ENCODE measurements around the gene OSBPL7.
A peak's percentile ranks its signal among the peaks of the same experiment; 100 is the strongest.

OSBPL7 gene

DNA sequence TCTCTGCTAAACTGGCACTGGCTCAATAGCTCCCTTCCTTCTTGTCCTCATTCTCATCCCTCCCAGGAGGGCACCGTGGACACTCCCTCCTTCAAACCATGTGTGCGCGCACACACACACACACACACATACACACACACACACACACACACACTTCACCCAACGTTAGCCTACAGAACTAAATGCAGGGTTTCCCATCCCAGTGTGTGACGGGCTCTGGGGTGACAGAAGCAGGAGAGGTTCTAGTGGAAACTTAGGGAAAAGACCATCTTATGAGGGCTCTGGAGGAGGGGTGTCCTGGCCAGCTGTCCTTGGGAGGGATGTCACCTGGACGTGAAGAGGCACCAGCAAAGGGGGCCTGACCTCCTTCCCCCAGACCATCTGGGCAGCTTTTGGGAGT lies 19.7 kb downstream of the OSBPL7 start:
- Histone ChIP-seq H3K4me1 (ENCODE audit: insufficient read depth, low read length) (no peaks in the 10 kb centered on the region), H3K9ac (ENCODE audit: low read depth, low read length) (no peak overlapping the region), H3K27ac (ENCODE audit: low read length) (no peak overlapping the region), H3K4me3 (ENCODE audit: low read length) (no peak overlapping the region), H3K27me3 (ENCODE audit: insufficient read depth, low read length) (no peaks in the 10 kb centered on the region; the same call in 1 of the 2 replicates), H3K36me3 (ENCODE audit: insufficient read depth, low read depth, low read length) (no peaks in the 10 kb centered on the region), H3K9me3 (ENCODE audit: insufficient read depth, low read depth, low read length) (no peaks in the 10 kb centered on the region)

DNA sequence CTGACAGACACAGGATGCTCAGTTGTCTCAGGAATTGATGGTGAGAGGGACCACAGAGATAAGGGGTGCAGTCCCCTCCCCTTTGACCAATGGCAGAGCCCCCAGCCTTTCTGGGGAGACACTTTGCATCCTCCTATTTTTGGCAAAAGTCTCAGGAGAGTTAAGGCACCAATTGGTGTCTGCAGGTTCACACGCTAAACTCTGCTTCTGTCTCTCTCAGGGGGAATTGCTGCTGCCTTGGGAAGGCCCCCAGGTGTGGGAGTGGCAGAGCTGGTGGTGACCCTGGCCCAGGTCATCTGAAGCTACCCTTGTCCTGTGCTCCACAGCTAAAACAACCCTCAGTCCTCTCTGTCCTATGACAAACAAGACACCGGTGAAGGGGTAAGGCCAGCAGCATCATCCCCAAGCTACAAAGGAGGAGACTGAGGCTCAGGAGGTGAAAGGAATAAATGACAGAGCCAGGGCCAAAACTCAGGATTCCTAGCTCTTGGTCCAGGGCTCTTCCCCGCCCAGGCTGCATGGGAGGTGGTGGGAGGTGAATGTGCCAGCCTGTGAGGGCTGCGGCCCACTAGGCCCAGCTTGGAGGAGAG lies 20.3 kb downstream of the OSBPL7 start:
- Histone ChIP-seq H3K4me3 (ENCODE audit: low read length) (no peak overlapping the region), H3K27me3 (ENCODE audit: insufficient read depth, low read length) (no peaks in the 10 kb centered on the region; the same call in 1 of the 2 replicates), H3K4me1 (ENCODE audit: insufficient read depth, low read length) (no peaks in the 10 kb centered on the region), H3K9me3 (ENCODE audit: insufficient read depth, low read depth, low read length) (no peaks in the 10 kb centered on the region), H3K36me3 (ENCODE audit: insufficient read depth, low read depth, low read length) (no peaks in the 10 kb centered on the region), H3K27ac (ENCODE audit: low read length) (no peak overlapping the region), H3K9ac (ENCODE audit: low read depth, low read length) (no peak overlapping the region)

DNA sequence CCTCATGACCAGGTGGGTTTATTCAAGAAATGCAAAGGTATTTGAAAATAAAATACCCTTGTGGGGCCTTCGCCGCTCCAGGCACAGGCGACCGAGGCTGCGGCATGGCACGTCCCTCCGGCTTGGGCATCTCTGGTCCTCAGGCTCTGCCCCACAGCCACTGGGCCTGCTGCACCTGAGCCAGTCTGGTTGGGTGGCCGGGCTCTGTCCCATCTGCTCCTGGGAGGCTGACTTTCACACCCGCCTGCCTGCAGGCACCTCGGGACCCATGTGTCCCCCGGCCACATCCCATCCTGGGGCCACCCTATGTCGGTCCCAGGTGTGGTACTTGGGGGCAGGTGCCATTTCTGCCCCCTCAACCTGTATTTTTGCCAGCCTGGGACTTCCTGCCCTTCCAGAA lies 20.9 kb downstream of the OSBPL7 start:
- Histone ChIP-seq H3K36me3 (ENCODE audit: insufficient read depth, low read depth, low read length) (no peaks in the 10 kb centered on the region), H3K4me1 (ENCODE audit: insufficient read depth, low read length) (no peaks in the 10 kb centered on the region), H3K27me3 (ENCODE audit: insufficient read depth, low read length) (peaks cover under 1% of the 10 kb centered on the region; the same call in 1 of the 2 replicates), H3K9ac (ENCODE audit: low read depth, low read length) (no peak overlapping the region), H3K4me3 (ENCODE audit: low read length) (no peak overlapping the region), H3K27ac (ENCODE audit: low read length) (no peak overlapping the region), H3K9me3 (ENCODE audit: insufficient read depth, low read depth, low read length) (no peaks in the 10 kb centered on the region)

DNA sequence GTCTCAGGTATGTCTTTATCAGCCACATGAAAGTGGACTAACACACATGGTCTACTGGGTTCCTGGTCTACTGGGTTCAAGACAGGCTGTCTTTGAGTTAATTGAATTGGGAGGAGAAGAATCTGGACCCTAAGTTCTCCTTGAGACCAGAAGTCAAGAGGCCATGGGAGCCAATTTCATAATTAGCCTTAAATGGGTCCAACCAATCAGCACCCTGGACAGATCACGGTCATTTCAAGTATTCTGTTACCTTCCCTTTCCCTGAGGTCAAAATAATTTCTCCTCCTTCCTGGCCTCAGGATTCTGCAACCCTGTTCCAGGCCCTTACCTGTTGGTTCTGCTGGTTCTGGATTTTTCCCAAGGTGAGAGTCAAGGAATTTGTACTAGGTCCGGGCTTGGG lies 23.8 kb downstream of the OSBPL7 start:
- Histone ChIP-seq H3K4me3 (ENCODE audit: low read length) (no peak overlapping the region), H3K36me3 (ENCODE audit: insufficient read depth, low read depth, low read length) (no peaks in the 10 kb centered on the region), H3K27ac (ENCODE audit: low read length) (no peak overlapping the region), H3K27me3 (ENCODE audit: insufficient read depth, low read length) (peaks cover 26% of the 10 kb centered on the region), H3K9me3 (ENCODE audit: insufficient read depth, low read depth, low read length) (no peaks in the 10 kb centered on the region), H3K9ac (ENCODE audit: low read depth, low read length) (no peak overlapping the region), H3K4me1 (ENCODE audit: insufficient read depth, low read length) (no peaks in the 10 kb centered on the region)

DNA sequence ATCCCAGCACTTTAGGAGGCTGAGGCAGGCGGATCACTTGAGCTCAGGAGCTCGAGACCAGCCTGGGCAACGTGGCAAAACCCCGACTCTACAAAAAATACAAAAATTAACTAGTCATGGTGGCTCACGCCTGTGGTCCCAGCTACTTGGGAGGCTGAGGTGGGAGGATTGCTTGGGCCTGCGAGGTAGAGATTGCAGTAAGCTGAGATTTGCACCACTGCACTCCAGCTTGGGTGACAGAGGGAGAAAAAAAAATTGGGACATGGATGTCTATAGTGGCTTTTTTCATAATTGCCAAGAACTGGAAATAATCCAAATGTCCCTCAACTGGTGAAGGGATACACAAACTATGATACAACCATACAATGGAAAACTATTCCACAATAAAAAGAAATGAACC lies 28.6 kb downstream of the OSBPL7 start:
- Histone ChIP-seq H3K4me1 (ENCODE audit: insufficient read depth, low read length) (no peaks in the 10 kb centered on the region), H3K27me3 (ENCODE audit: insufficient read depth, low read length) (peaks cover 74% of the 10 kb centered on the region)

DNA sequence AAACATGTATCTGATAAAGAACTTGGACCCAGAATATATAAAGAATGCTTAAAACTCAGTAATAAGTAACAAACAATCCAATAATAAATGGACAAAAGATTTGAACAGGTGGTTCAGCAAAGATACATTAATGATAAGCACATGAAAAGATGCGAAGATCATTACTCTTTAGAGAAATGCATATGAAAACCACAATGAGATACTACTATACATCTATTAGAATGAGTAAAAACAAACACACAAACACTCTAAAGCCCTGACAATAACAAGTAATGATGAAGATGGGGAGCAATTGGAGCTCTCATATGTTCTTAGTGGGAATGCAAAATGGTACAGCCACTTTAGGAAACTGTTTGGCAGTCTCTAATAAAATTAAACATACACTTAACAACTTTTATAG lies 29.1 kb downstream of the OSBPL7 start:
- H3K36me3 ChIP-seq (ENCODE audit: insufficient read depth, low read depth, low read length) = no peaks in the 10 kb centered on the region
- no peaks in the 10 kb centered on the region for H3K4me1 ChIP-seq (ENCODE audit: insufficient read depth, low read length)
- no peak overlapping the region for H3K27ac ChIP-seq (ENCODE audit: low read length)
- H3K4me3 ChIP-seq (ENCODE audit: low read length) = no peak overlapping the region
- H3K9ac ChIP-seq (ENCODE audit: low read depth, low read length) = no peak overlapping the region
- H3K27me3 ChIP-seq (ENCODE audit: insufficient read depth, low read length) = peaks cover 78% of the 10 kb centered on the region
- H3K9me3 ChIP-seq (ENCODE audit: insufficient read depth, low read depth, low read length) = no peaks in the 10 kb centered on the region

More for the DNA sequence above, 28.6 kb downstream of the OSBPL7 start:
- no peaks in the 10 kb centered on the region for H3K36me3 ChIP-seq (ENCODE audit: insufficient read depth, low read depth, low read length)
- no peaks in the 10 kb centered on the region for H3K9me3 ChIP-seq (ENCODE audit: insufficient read depth, low read depth, low read length)
- no peak overlapping the region for H3K9ac ChIP-seq (ENCODE audit: low read depth, low read length)
- no peak overlapping the region for H3K27ac ChIP-seq (ENCODE audit: low read length)
- no peak overlapping the region for H3K4me3 ChIP-seq (ENCODE audit: low read length)

DNA sequence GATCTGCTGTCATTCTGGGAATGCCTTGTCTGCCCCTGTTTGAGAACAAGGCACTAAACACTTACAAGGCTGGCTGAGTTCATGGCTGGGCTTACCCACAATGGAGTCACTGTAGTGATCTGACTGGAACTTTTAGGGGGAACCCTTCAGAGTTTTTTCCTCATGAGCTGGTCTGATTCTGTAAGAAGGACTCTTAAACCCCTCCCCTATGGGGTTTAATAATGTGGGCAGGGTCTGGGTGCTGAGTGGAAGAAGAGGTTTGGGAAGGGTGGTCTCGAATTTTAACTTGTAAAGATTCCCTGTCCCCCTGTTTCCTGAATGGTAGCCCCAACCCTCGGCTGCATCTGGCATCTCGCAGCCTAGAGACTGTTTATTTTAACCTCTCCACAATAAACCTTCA lies 30.6 kb downstream of the OSBPL7 start:
- Histone ChIP-seq H3K27ac (ENCODE audit: low read length) (no peak overlapping the region), H3K9me3 (ENCODE audit: insufficient read depth, low read depth, low read length) (no peaks in the 10 kb centered on the region), H3K9ac (ENCODE audit: low read depth, low read length) (no peak overlapping the region), H3K27me3 (ENCODE audit: insufficient read depth, low read length) (peaks cover 78% of the 10 kb centered on the region), H3K4me1 (ENCODE audit: insufficient read depth, low read length) (no peaks in the 10 kb centered on the region), H3K36me3 (ENCODE audit: insufficient read depth, low read depth, low read length) (no peaks in the 10 kb centered on the region), H3K4me3 (ENCODE audit: low read length) (no peak overlapping the region)

DNA sequence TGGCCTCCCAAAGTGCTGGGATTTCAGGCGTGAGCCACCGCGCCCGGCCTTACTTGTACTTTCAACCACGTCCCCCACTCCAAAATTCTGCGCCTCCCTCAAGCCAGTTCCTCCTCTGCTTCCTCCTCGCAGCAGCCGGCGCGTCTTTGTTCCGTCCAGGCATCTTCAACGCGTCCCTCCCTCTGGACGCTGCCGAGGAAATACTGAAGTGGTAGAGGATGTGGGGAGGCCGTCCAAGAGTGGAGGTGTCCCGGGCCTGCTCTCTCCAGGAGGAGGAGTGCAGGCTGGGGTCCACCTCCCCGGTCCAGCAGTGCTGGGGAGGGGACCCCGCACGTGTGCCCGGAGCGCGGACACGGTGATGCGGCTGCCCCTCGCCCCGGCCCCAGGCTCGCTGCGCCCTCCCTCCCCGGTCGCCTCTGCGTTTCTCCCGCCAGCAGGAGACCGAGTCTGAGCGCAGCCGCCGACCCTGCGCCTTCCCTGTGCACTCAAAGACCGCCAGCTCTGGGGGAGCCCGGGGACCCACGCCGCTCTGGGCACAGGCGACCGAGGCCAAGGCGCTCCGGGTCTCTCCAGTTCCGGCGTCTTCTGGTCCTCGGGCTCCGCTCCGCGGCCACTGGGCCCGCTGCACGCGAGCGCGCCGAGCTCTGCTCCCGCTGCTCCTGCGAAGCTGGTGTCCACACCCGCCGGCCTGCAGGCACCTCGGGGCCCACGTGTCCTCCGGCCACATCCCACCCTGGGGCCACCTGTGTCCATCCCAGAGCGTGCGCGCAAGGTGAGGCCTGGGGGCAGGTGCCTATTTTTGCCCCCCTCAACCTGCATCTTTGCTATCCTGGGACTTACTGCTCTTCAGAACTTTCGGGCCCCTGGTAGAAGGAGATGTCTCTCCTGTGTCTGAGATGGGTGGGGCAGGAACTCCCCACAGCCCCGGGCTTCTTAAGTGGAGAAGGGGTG lies 31.7 kb downstream of the OSBPL7 start:
- Histone ChIP-seq H3K27me3 (ENCODE audit: insufficient read depth, low read length) (peaks cover 70% of the 10 kb centered on the region), H3K4me3 (ENCODE audit: low read length) (peak overlapping the region; percentile 79), H3K4me1 (ENCODE audit: insufficient read depth, low read length) (no peaks in the 10 kb centered on the region), H3K9me3 (ENCODE audit: insufficient read depth, low read depth, low read length) (no peaks in the 10 kb centered on the region), H3K9ac (ENCODE audit: low read depth, low read length) (peak overlapping the region; percentile 70; the same call in 1 of the 2 replicates), H3K36me3 (ENCODE audit: insufficient read depth, low read depth, low read length) (no peaks in the 10 kb centered on the region), H3K27ac (ENCODE audit: low read length) (no peak overlapping the region)

DNA sequence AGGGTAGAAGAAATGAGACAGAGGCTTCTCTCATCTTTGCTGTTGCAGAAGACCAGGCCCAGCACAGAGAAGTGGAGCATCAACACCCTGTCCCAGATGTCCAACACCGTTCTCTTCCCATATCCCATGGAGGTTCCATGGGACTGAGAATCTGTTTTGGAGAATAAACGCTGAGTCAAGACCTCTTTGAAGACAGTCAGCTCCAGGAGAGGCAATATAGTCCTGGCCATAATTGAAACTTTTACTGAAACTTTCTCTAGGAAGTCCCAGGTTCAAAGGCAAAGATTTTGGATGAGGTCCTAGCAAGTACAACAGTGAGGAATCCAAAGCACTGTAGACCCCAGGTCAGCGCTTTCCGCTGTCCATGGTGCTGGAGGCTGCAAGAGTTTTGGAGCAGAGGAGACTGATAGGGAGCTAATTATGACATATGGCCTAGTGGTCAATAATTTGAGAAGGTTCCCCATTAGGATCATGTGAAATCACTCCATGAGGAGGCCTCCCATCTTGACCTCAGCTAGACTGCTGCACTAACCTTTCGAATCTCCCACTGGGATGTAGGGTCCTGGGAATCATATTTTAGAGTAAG lies 36.0 kb downstream of the OSBPL7 start:
- Histone ChIP-seq H3K27me3 (ENCODE audit: insufficient read depth, low read length) (peaks cover 41% of the 10 kb centered on the region), H3K9ac (ENCODE audit: low read depth, low read length) (no peak overlapping the region), H3K27ac (ENCODE audit: low read length) (no peak overlapping the region), H3K9me3 (ENCODE audit: insufficient read depth, low read depth, low read length) (no peaks in the 10 kb centered on the region), H3K4me3 (ENCODE audit: low read length) (no peak overlapping the region), H3K4me1 (ENCODE audit: insufficient read depth, low read length) (no peaks in the 10 kb centered on the region), H3K36me3 (ENCODE audit: insufficient read depth, low read depth, low read length) (no peaks in the 10 kb centered on the region)

DNA sequence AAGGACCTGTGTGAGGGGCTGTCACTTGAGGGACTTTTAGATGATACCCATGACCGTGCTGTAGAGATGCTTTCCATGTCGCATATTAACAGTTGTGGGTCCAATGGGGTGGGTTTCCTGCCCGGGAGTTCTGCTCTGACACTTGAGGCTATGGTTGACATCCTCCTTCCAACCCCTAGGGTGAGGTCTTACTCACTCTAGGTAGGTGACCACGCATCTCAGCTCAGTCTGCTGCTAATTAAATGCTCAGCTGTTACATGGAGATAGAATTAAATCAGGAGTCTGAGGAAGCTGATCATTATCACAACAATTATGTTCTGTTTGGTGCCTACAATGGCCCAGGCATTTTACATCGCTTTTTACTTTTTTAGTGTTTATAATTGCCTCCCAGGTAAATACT lies 40.2 kb downstream of the OSBPL7 start:
- H3K4me1 ChIP-seq (ENCODE audit: insufficient read depth, low read length) = no peaks in the 10 kb centered on the region
- H3K9ac ChIP-seq (ENCODE audit: low read depth, low read length) = no peak overlapping the region
- H3K36me3 ChIP-seq (ENCODE audit: insufficient read depth, low read depth, low read length) = no peaks in the 10 kb centered on the region
- no peak overlapping the region for H3K27ac ChIP-seq (ENCODE audit: low read length)
- no peaks in the 10 kb centered on the region for H3K9me3 ChIP-seq (ENCODE audit: insufficient read depth, low read depth, low read length)
- no peak overlapping the region for H3K4me3 ChIP-seq (ENCODE audit: low read length)
- peaks cover 11% of the 10 kb centered on the region; the same call in 1 of the 2 replicates for H3K27me3 ChIP-seq (ENCODE audit: insufficient read depth, low read length)

DNA sequence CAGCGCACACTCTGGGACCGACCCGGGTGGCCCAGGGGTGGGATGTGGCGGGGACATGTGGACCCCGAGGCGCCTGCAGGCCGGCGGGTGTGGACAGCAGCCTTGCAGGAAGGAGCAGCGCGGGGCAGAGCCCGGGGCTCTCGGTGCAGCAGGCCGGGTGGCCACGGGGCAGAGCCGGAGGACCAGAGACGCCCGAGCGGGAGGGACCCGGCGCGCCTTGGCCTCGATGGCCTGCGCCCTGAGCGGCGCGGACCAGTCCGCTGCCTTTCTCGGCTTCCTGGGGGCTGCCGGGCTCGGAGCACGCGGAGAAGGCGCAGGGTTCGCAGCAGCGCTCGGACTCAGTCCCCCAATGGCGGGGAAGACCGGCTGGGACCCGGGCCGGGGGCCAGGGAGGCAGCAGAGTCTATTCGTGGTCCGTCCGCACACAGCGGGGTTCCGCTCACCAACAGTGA lies 43.4 kb downstream of the OSBPL7 start:
- Histone ChIP-seq H3K9me3 (ENCODE audit: insufficient read depth, low read depth, low read length) (no peaks in the 10 kb centered on the region), H3K9ac (ENCODE audit: low read depth, low read length) (no peak overlapping the region), H3K36me3 (ENCODE audit: insufficient read depth, low read depth, low read length) (no peaks in the 10 kb centered on the region), H3K4me3 (ENCODE audit: low read length) (no peak overlapping the region), H3K27ac (ENCODE audit: low read length) (no peak overlapping the region), H3K27me3 (ENCODE audit: insufficient read depth, low read length) (peaks cover 27% of the 10 kb centered on the region), H3K4me1 (ENCODE audit: insufficient read depth, low read length) (no peaks in the 10 kb centered on the region)
